Gastrocnemius medialis (tissue), 4 donors: ENCODE data around the gene MAGEB2. TPM values are rescaled to one million over a fixed set of nuclear protein-coding genes. Genes with fewer than 3 reads are reported as not detected.

Experiments used
- ATAC-seq, 2 donors: fragments of 150-250 bp; one replicate each; pipeline ENCODE4 v1.9.1; 2016
- DNase-seq, 2 donors: peaks; one replicate each; pipeline ENCODE4 v3.0.0-alpha.2; 2019
- H3K27ac ChIP-seq, 4 donors: fragments of 200-600 bp; sonication (generic); 1 replicate in 1 of 4; 2 replicates in 3 of 4; pipeline ENCODE4 v1.5.1; 2016 to 2018; ENCODE audit warnings: mild to moderate bottlenecking in 2 of 4, moderate library complexity in 1 of 4
- H3K27me3 ChIP-seq, 3 donors: fragments of 200-600 bp; sonication (generic) in 2 of 3; 1 replicate in 1 of 3; 2 replicates in 2 of 3; pipeline versions ENCODE4 v1.5.1 to v1.6.0; 2016 to 2019; ENCODE audit warnings: mild to moderate bottlenecking in 1 of 3, moderate library complexity in 1 of 3
- H3K36me3 ChIP-seq, 2 donors: fragments of 200-600 bp; sonication (generic) in 1 of 2; one replicate each; pipeline ENCODE4 v1.5.1; 2017 to 2018
- H3K4me1 ChIP-seq, 2 donors: fragments of 200-600 bp; sonication (generic) in 1 of 2; one replicate each; pipeline ENCODE4 v1.5.1; 2016 to 2017; ENCODE audit warnings: mild to moderate bottlenecking in 2 of 2
- H3K4me3 ChIP-seq, 4 donors: fragments of 200-600 bp; sonication (generic) in 3 of 4; 1 replicate in 1 of 4; 2 replicates in 3 of 4; pipeline ENCODE4 v1.5.1; 2016 to 2019; ENCODE audit warnings: mild to moderate bottlenecking in 2 of 4
- H3K9me3 ChIP-seq, 3 donors: fragments of 200-600 bp; sonication (generic) in 2 of 3; 1 replicate in 1 of 3; 2 replicates in 2 of 3; pipeline ENCODE4 v1.5.1; 2016 to 2019
- CTCF ChIP-seq, 5 experiments: fragments of 450-650 bp in 3 of 5; fragments of 200-600 bp in 2 of 5; sonication (generic) in 2 of 5; IDR thresholded peaks in 4 of 5; conservative IDR thresholded peaks in 1 of 5; 1 replicate in 4 of 5; 2 replicates in 1 of 5; pipeline ENCODE4 v1.5.1; 2016 to 2019; ENCODE audit warnings: antibody characterized with exemption in 5 of 5, mild to moderate bottlenecking in 3 of 5, moderate library complexity in 3 of 5
- POLR2A ChIP-seq, 2 donors: fragments of 450-650 bp; IDR thresholded peaks; one replicate each; pipeline ENCODE4 v1.6.1; 2017; ENCODE audit warnings: antibody characterized with exemption in 2 of 2, mild to moderate bottlenecking in 2 of 2, moderate library complexity in 2 of 2
- in situ Hi-C, 4 donors: fragments of 200-750 bp; cut with MboI; loops; one replicate each; pipeline versions ENCODE4 v1.15.0 to v1.8.0; 2017; ENCODE audit warnings: low sequenced_read_pairs in 4 of 4
- intact Hi-C: fragments of 100-400 bp; cut with DNase I; formaldehyde crosslinking; loops from one replicate; pipeline ENCODE4 v1.15.1; 2023; ENCODE audit warnings: low total_unique reads
- total RNA-seq, 4 donors: library from RNA; depleted of rRNA; stranded (reverse); fragments of >200 nt; gene quantifications; one replicate each; pipeline versions ENCODE4 v1.1.0 to v1.2.3, GENCODE V29; 2016

Gene MAGEB2
- total RNA-seq, 4 donors from 2014 or later = not detected

GRCh38 chrX:30224536-30224935 is 9.2 kb downstream of the MAGEB2 start:
- in situ Hi-C loops = no loop called here
- H3K36me3 ChIP-seq = no peaks in the 10 kb centered on the region
- no peak for TF ChIP-seq POLR2A (IDR thresholded peaks at IDR 0.05)
- no peak for TF ChIP-seq CTCF (IDR thresholded peaks at IDR 0.05 in 4 of 5, conservative IDR thresholded peaks at IDR 0.05 in 1 of 5)
- DNase-seq (no peak), ATAC-seq (no peak)
- H3K27me3 ChIP-seq = no peaks in the 10 kb centered on the region
- H3K4me1 ChIP-seq = no peaks in the 10 kb centered on the region
- H3K4me3 ChIP-seq = no peak overlapping the region
- no peaks in the 10 kb centered on the region for H3K9me3 ChIP-seq
- H3K27ac ChIP-seq = no peak overlapping the region
- intact Hi-C loops = no loop called here

GRCh38 chrX:30228526-30228925 is 13.2 kb downstream of the MAGEB2 start:
- DNase-seq = no peak
- TF ChIP-seq CTCF (IDR thresholded peaks at IDR 0.05 in 4 of 5, conservative IDR thresholded peaks at IDR 0.05 in 1 of 5) = no peak
- no peak for ATAC-seq
- in situ Hi-C loops (no loop called here), intact Hi-C loops (no loop called here)
- Histone ChIP-seq H3K27me3 (no peaks in the 10 kb centered on the region), H3K36me3 (no peaks in the 10 kb centered on the region), H3K4me3 (no peak overlapping the region), H3K4me1 (no peaks in the 10 kb centered on the region), H3K27ac (no peak overlapping the region), H3K9me3 (no peaks in the 10 kb centered on the region)

- Histone ChIP-seq H3K27me3 (no peaks in the 10 kb centered on the region), H3K9me3 (no peaks in the 10 kb centered on the region), H3K36me3 (no peaks in the 10 kb centered on the region), H3K4me1 (no peaks in the 10 kb centered on the region), H3K27ac (no peak within 1 kb of the TSS), H3K4me3 (no peak within 1 kb of the TSS)
- DNase-seq (no peak), ATAC-seq (no peak)
- intact Hi-C loops (no loop called here), in situ Hi-C loops (no loop called here)
- TF ChIP-seq POLR2A (IDR thresholded peaks at IDR 0.05) (no peak), CTCF (IDR thresholded peaks at IDR 0.05 in 4 of 5, conservative IDR thresholded peaks at IDR 0.05 in 1 of 5) (no peak)
These were observed 15.0 kb downstream of the MAGEB2 start, which contains the start of gene MAGEB3 for GRCh38 chrX:30230395-30230794. Gene MAGEB3 (plus strand): TSS chrX:30230657. CDS start chrX:30235925, 5,268 bp downstream.

GRCh38 chrX:30241724-30242415 is 26.5 kb downstream of the MAGEB2 start, which contains the start of gene MAGEB4:
Gene MAGEB4 (plus strand): TSS chrX:30242000. CDS start chrX:30242136, 136 bp downstream.
- DNase-seq (no peak), ATAC-seq (no peak)
- Histone ChIP-seq H3K36me3 (no peaks in the 10 kb centered on the region), H3K27me3 (no peaks in the 10 kb centered on the region), H3K9me3 (no peaks in the 10 kb centered on the region), H3K4me3 (no peak within 1 kb of the TSS), H3K27ac (no peak within 1 kb of the TSS), H3K4me1 (no peaks in the 10 kb centered on the region)
- TF ChIP-seq CTCF (IDR thresholded peaks at IDR 0.05 in 4 of 5, conservative IDR thresholded peaks at IDR 0.05 in 1 of 5) = no peak
- TF ChIP-seq POLR2A (IDR thresholded peaks at IDR 0.05) = no peak
- intact Hi-C loops = no loop called here
- in situ Hi-C loops = no loop called here
